ENCODE measurements around the gene ASNSD1.
"Not testable (repeated sequence)": the region's sequence is repeated elsewhere in the genome, so short reads cannot be mapped to it uniquely, and the experiment has no call there.

The ASNSD1 gene

GRCh38 chr2:189700681-189701080 is 39.4 kb downstream of the ASNSD1 start:
- Histone ChIP-seq H3K36me3 (ENCODE audit: insufficient read depth, low read depth, low read length) (no peaks in the 10 kb centered on the region), H3K9ac (ENCODE audit: low read depth, low read length) (no peak overlapping the region), H3K27me3 (ENCODE audit: insufficient read depth, low read length) (no peaks in the 10 kb centered on the region), H3K9me3 (ENCODE audit: insufficient read depth, low read depth, low read length) (no peaks in the 10 kb centered on the region), H3K4me3 (ENCODE audit: low read length) (no peak overlapping the region), H3K27ac (ENCODE audit: low read length) (no peak overlapping the region), H3K4me1 (ENCODE audit: insufficient read depth, low read length) (no peaks in the 10 kb centered on the region; the same call in 1 of the 2 replicates)

DNA sequence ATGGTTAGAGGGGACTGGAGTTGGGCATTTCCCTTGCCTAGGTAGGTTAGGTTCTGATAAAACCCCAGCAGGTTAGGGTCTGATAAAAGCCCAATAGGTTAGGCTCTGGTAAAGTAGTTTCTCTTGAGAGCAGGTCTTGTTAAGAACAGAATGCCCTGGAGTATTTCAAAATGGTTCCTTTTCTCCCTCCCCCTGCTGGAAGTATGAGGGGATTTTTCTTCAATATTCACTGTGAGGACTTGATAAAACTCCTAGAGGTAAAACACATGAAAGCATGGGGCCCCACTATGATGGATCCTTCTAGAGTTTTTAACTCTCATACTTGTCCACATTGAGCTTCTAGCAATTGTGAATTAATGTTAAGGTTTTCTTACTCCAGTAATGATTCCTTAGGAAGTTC is 40.8 kb downstream of the ASNSD1 start:
- Histone ChIP-seq H3K27ac (ENCODE audit: low read length) (no peak overlapping the region), H3K9ac (ENCODE audit: low read depth, low read length) (no peak overlapping the region), H3K9me3 (ENCODE audit: insufficient read depth, low read depth, low read length) (no peaks in the 10 kb centered on the region), H3K36me3 (ENCODE audit: insufficient read depth, low read depth, low read length) (no peaks in the 10 kb centered on the region), H3K27me3 (ENCODE audit: insufficient read depth, low read length) (no peaks in the 10 kb centered on the region), H3K4me1 (ENCODE audit: insufficient read depth, low read length) (no peaks in the 10 kb centered on the region; the same call in 1 of the 2 replicates), H3K4me3 (ENCODE audit: low read length) (no peak overlapping the region)

DNA sequence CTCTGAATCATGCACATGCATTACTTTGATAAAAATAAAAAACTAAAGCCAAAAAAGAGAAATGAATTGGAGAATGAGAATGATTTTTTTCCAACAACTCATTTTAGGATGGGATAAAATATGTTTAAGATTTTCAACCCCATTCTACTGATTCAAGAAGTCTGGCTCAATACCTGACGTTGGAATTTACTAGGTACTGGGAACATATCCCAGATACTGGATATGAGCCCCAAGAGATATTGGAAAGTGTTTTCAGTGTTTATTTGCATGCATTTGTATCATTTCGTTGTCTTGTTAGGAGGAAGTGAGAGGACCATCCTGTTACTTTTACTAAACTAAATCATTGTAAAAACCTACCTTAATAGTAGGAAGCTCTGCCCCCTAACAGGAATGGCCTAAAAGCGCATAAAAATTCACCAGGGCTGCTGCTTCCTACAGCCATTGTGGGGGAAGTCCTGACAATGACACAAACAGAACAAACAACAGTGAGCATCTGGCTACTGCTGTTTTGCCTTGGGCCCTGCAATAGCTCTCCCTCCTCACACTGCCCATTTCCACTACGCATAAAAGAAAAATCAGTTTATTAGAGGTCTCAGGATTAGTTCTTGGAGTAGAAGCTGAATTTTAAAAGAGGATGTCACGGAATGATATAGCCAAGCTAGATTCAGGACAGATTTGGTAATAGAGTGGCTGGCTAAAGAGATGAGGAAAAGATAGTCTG is 48.4 kb downstream of the ASNSD1 start:
- H3K9ac ChIP-seq (ENCODE audit: low read depth, low read length), result no peak overlapping the region

DNA sequence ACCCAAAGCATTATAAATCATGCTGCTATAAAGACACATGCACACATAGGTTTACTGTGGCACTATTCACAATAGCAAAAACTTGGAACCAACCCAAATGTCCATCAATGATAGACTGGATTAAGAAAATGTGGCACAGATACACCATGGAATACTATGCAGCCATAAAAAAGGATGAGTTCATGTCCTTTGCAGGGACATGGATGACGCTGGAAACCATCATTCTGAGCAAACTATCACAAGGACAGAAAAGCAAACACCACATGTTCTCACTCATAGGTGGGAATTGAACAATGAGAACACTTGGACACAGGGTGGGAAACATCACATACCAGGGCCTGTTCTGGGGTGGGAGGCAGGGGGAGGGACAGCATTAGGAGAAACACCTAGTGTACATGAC is 56.3 kb downstream of the ASNSD1 start:
- not testable (repeated sequence) for H3K27ac ChIP-seq (ENCODE audit: low read length); H3K4me1 ChIP-seq (ENCODE audit: insufficient read depth, low read length); H3K36me3 ChIP-seq (ENCODE audit: insufficient read depth, low read depth, low read length); H3K4me3 ChIP-seq (ENCODE audit: low read length); H3K9me3 ChIP-seq (ENCODE audit: insufficient read depth, low read depth, low read length); H3K9ac ChIP-seq (ENCODE audit: low read depth, low read length); H3K27me3 ChIP-seq (ENCODE audit: insufficient read depth, low read length)

More for the DNA sequence above, 48.4 kb downstream of the ASNSD1 start:
- Histone ChIP-seq H3K9me3 (ENCODE audit: insufficient read depth, low read depth, low read length) (no peaks in the 10 kb centered on the region), H3K27ac (ENCODE audit: low read length) (no peak overlapping the region), H3K36me3 (ENCODE audit: insufficient read depth, low read depth, low read length) (no peaks in the 10 kb centered on the region), H3K4me1 (ENCODE audit: insufficient read depth, low read length) (no peaks in the 10 kb centered on the region), H3K4me3 (ENCODE audit: low read length) (no peak overlapping the region), H3K27me3 (ENCODE audit: insufficient read depth, low read length) (no peaks in the 10 kb centered on the region)

DNA sequence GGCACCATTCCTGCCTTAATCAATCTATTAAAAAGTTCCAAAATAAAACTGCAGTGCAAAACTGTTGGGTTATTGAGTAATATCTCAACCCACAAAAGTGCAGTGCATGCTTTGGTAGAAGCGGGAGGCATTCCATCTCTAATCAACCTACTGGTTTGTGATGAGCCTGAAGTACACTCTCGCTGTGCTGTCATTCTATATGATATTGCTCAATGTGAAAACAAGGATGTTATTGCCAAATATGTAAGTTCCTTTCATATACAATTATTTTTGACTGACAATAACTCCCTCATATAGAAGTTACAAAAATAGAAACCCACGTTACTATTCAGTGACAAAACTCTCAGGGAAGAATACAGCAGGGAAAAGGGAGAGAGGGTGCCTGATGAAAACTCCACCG is 58.3 kb downstream of the ASNSD1 start:
- Histone ChIP-seq H3K9ac (ENCODE audit: low read depth, low read length) (no peak overlapping the region), H3K27ac (ENCODE audit: low read length) (no peak overlapping the region), H3K4me1 (ENCODE audit: insufficient read depth, low read length) (no peaks in the 10 kb centered on the region), H3K27me3 (ENCODE audit: insufficient read depth, low read length) (no peaks in the 10 kb centered on the region), H3K36me3 (ENCODE audit: insufficient read depth, low read depth, low read length) (no peaks in the 10 kb centered on the region), H3K4me3 (ENCODE audit: low read length) (no peak overlapping the region), H3K9me3 (ENCODE audit: insufficient read depth, low read depth, low read length) (no peaks in the 10 kb centered on the region)

Measured in iPS-20b (cell line).